K562 (cell line): ENCODE results near the gene LRRC26. TPM values are rescaled to one million over a fixed set of nuclear protein-coding genes. Genes with fewer than 3 reads are reported as not detected.

Source experiments
- ATAC-seq: fragments of 200-7000 bp; cut with Tn5 transposase; 3 replicates; pipeline ENCODE4 v1.9.1; 2020; ENCODE audit warnings: moderate library complexity
- BruUV-seq: library from RNA; stranded (reverse); fragments of 400-500 nt; replicated peaks from 2 replicates; lab custom pipeline; 2021; lab: Mats Ljungman, UMichigan
- CTCF ChIA-PET: fragments of 300-600 bp; formaldehyde crosslinking; extraction: SDS; loops from one replicate; lab custom pipeline; 2021; ENCODE audit warnings: low intra/inter-chr PET ratio; lab: Yijun Ruan, JAX
- POLR2A ChIA-PET: fragments of 300-600, 350-650 bp; sonication (Branson Sonifier 250); formaldehyde crosslinking; extraction: SDS; loops from one replicate; lab custom pipeline; 2021; ENCODE audit warnings: antibody characterized with exemption, inconsistent platforms; lab: Yijun Ruan, JAX
- DNase-seq, 4 experiments: peaks; one replicate each; pipeline versions ENCODE4 v3.0.0 to v3.0.0-alpha.2; 2011 to 2018; ENCODE audit warnings: low spot score in 3 of 4, mixed read lengths in 3 of 4; ENCODE audit errors: extremely low read depth in 1 of 4
- FAIRE-seq: peaks from 2 replicates; lab custom pipeline; 2011; peaks lifted over from hg19 to GRCh38; lab: Jason Lieb, UNC
- H2AFZ ChIP-seq: 2 replicates; pipeline ENCODE4 v1.6.0; 2011; ENCODE audit warnings: low read depth, low read length, control low read depth, inconsistent platforms
- H3K27ac ChIP-seq: fragments of 200-600 bp; 3 replicates; pipeline ENCODE4 v1.8.0; 2011; ENCODE audit warnings: low read depth, mild to moderate bottlenecking, control low read depth, inconsistent platforms, low read length, moderate library complexity, mixed read lengths; ENCODE audit errors: extremely low read depth
- H3K27me3 ChIP-seq, 2 experiments: fragments of 300-600 bp in 1 of 2; 2 replicates in 1 of 2; 3 replicates in 1 of 2; pipeline versions ENCODE4 v1.6.0 to v1.8.0; 2011; ENCODE audit warnings: inconsistent platforms in 2 of 2, low read length in 2 of 2, mild to moderate bottlenecking in 1 of 2, mixed read lengths in 1 of 2, moderate library complexity in 1 of 2; ENCODE audit not compliant: control insufficient read depth in 2 of 2, insufficient read depth in 2 of 2
- H3K36me3 ChIP-seq: fragments of 300-600 bp; 3 replicates; pipeline ENCODE4 v1.8.0; 2011; ENCODE audit warnings: mild to moderate bottlenecking, low read length, inconsistent platforms; ENCODE audit not compliant: control insufficient read depth, insufficient read depth
- H3K4me1 ChIP-seq, 2 experiments: fragments of 200-600 bp in 1 of 2; replicated peaks in 1 of 2; 2 replicates in 1 of 2; 3 replicates in 1 of 2; pipeline versions ENCODE4 v1.5.1 to v1.8.0; 2011; ENCODE audit warnings: inconsistent platforms in 2 of 2, low read length in 2 of 2, mild to moderate bottlenecking in 1 of 2, mixed read lengths in 1 of 2, moderate library complexity in 1 of 2; ENCODE audit not compliant: control insufficient read depth in 2 of 2, insufficient read depth in 2 of 2
- H3K4me2 ChIP-seq: 2 replicates; pipeline ENCODE4 v1.6.1; 2011; ENCODE audit warnings: low read length, control low read depth, inconsistent platforms, mixed read lengths; ENCODE audit not compliant: insufficient read depth
- H3K4me3 ChIP-seq: fragments of 200-600 bp; sonication (generic), shearing (Covaris generic); 2 replicates; pipeline ENCODE4 v1.5.1; 2016; ENCODE audit warnings: control low read depth, inconsistent platforms
- H3K79me2 ChIP-seq: fragments of 200-600 bp; 3 replicates; pipeline ENCODE4 v1.8.0; 2011; ENCODE audit warnings: low read length, inconsistent platforms; ENCODE audit not compliant: control insufficient read depth, insufficient read depth
- H3K9ac ChIP-seq, 2 experiments: 2 replicates each; pipeline versions ENCODE4 v1.6.0 to v1.6.1; 2011; ENCODE audit warnings: low read depth in 2 of 2, low read length in 2 of 2, control low read depth in 1 of 2, inconsistent platforms in 1 of 2, mild to moderate bottlenecking in 1 of 2, mixed read lengths in 1 of 2; ENCODE audit not compliant: insufficient read depth in 1 of 2
- H3K9me1 ChIP-seq: one replicate; pipeline ENCODE4 v1.6.0; 2011; ENCODE audit warnings: inconsistent platforms, mild to moderate bottlenecking, low read length, moderate library complexity; ENCODE audit not compliant: control insufficient read depth, insufficient read depth
- H3K9me3 ChIP-seq: replicated peaks from 2 replicates; pipeline ENCODE4 v1.5.1; 2011; ENCODE audit warnings: low read depth, low read length, inconsistent platforms; ENCODE audit not compliant: control insufficient read depth, insufficient read depth
- H4K20me1 ChIP-seq: replicated peaks from 2 replicates; pipeline ENCODE4 v1.6.1; 2011; ENCODE audit warnings: low read length, inconsistent platforms, mixed read lengths; ENCODE audit not compliant: control insufficient read depth, insufficient read depth
- EHMT2 ChIP-seq: fragments of 450-650 bp; IDR thresholded peaks from 2 replicates; pipeline ENCODE4 v1.6.1; 2018; ENCODE audit warnings: antibody characterized with exemption
- FOXO4 ChIP-seq: fragments of 450-650 bp; formaldehyde crosslinking; IDR thresholded peaks from 2 replicates; pipeline ENCODE4 v1.4.0; 2020; ENCODE audit warnings: mild to moderate bottlenecking, moderate library complexity
- RBFOX2 ChIP-seq: fragments of 200-400 bp; formaldehyde crosslinking; IDR thresholded peaks from 2 replicates; pipeline ENCODE4 v1.6.1; 2017; ENCODE audit warnings: low read depth, mild to moderate bottlenecking, low read length, moderate library complexity
- ZNF445 ChIP-seq: fragments of 250-450 bp; sonication (Bioruptor Pico); IDR thresholded peaks from 2 replicates; pipeline ENCODE4 v1.4.0; 2020; ENCODE audit warnings: low read depth, mild to moderate bottlenecking, moderate library complexity
- WGBS: fragments of 100-300 bp; shearing (Covaris generic); methylation state at CpG from one replicate; pipeline ENCODE4 v1.1.6; 2016; ENCODE audit warnings: low coverage, mixed read lengths; ENCODE audit not compliant: insufficient coverage; ENCODE audit errors: missing lambda C conversion rate; 5-methylcytosine and 5-hydroxymethylcytosine counted together
- in situ Hi-C: fragments of 300-500 bp; cut with MboI; formaldehyde crosslinking; loops from 4 replicates; pipeline ENCODE4 v1.15.0; 2018; ENCODE audit warnings: inconsistent platforms, mixed read lengths
- intact Hi-C: fragments of 100-400 bp; cut with micrococcal nuclease; formaldehyde crosslinking; loops from 2 replicates; pipeline ENCODE4 v1.14.2; 2022
- polyA plus RNA-seq, 8 experiments: library from polyadenylated mRNA; depleted of rRNA in 4 of 8; stranded (reverse) in 5 of 8; unstranded in 3 of 8; fragments of >200 nt; fragmentation: Nextera tagmentation in 2 of 8; fragmentation: Illumina TruSeq in 1 of 8; extraction: Ambion mirVana in 2 of 8; extraction: Trizol in 1 of 8; gene quantifications; 2 replicates each; pipeline versions ENCODE4 v1.2.1 to v1.2.3, GENCODE V29; 2011 to 2014; ENCODE audit warnings: inconsistent platforms in 1 of 8, missing spikeins in 1 of 8
- total RNA-seq, 7 experiments: library from RNA; depleted of rRNA in 6 of 7; stranded (reverse); fragments of >200 nt in 6 of 7; fragmentation: Illumina TruSeq in 2 of 7; extraction: Trizol in 2 of 7; gene quantifications; 2 replicates each; pipeline versions ENCODE4 v1.2.1 to v1.2.3, GENCODE V29; 2011 to 2021; ENCODE audit warnings: low replicate concordance in 1 of 7

LRRC26 gene
- total and polyA plus RNA-seq, 9 of the 15 experiments (the other 6 are each of a cell fraction or from before 2014, with no cell fraction given), result not detected

GRCh38 chr9:137187386-137187785, 17.5 kb upstream of the LRRC26 start:
- H4K20me1 ChIP-seq, result peaks cover 8% of the 10 kb centered on the region
- 38% methylated on average over 15 of the region's 15 CpGs for WGBS
- H3K4me3 ChIP-seq, result peak overlapping the region; percentile 98
- H3K9me1 ChIP-seq, result no peaks in the 10 kb centered on the region
- H3K4me2 ChIP-seq, result peak overlapping the region; percentile 98
- DNase-seq (no peak), ATAC-seq (no peak), FAIRE-seq (no peak)
- ChIA-PET POLR2A (interaction anchor here (0.6 to 6.7 kb wide), 7 partner anchors 8 to 89 kb away, joined by 3 to 56 read pairs (median 3); partner anchors contain the start of genes NDOR1, TMEM203, TPRN and TUBB4B), CTCF (interaction anchor here (1.2 to 2.5 kb wide), 2 partner anchors 40 to 49 kb away, joined by 4 to 19 read pairs; partner anchors contain the start of gene RNF224)
- peaks cover 75% of the 10 kb centered on the region; the same call in 2 of the 3 replicates for H3K36me3 ChIP-seq
- H2AFZ ChIP-seq, result no peak overlapping the region
- H3K9me3 ChIP-seq, result no peaks in the 10 kb centered on the region
- no peak for TF ChIP-seq FOXO4
- TF ChIP-seq EHMT2, result no peak
- no TSS peak for BruUV-seq
- H3K9ac ChIP-seq, result peak overlapping the region; percentile 93 to 96
- H3K27ac ChIP-seq, result no peak overlapping the region; the same call in 2 of the 3 replicates
- H3K4me1 ChIP-seq, result peaks cover 20 to 90% of the 10 kb centered on the region in 2 experiments
- in situ Hi-C loops (loop anchor here (5.0 kb wide), 1 partner anchor 40 kb away; the partner anchor contains the start of genes CYSRT1 and RNF224), intact Hi-C loops (no loop called here)
- H3K79me2 ChIP-seq, result peaks cover 43% of the 10 kb centered on the region
- no peaks in the 10 kb centered on the region for H3K27me3 ChIP-seq

- intact Hi-C loops (no loop called here), in situ Hi-C loops (loop anchor here (5.0 kb wide), 1 partner anchor 41 kb away; the partner anchor contains the start of genes CYSRT1 and RNF224)
- TF ChIP-seq RBFOX2 (0 out of 2 replicates have a peak, but pooled peaks have one; percentile 5), ZNF445 (no peak)
- FAIRE-seq, result no peak
- H3K4me3 ChIP-seq, result peak overlapping the region; percentile 98; the same call in 1 of the 2 replicates
- H3K4me2 ChIP-seq, result peak overlapping the region; percentile 98
- H4K20me1 ChIP-seq, result peaks cover 8% of the 10 kb centered on the region
- WGBS, result 27% methylated on average over 4 of the region's 6 CpGs
- H3K36me3 ChIP-seq, result peaks cover 72% of the 10 kb centered on the region; the same call in 2 of the 3 replicates
- no peaks in the 10 kb centered on the region for H3K9me1 ChIP-seq
- peak in 2 of 4 experiments; percentile 38 to 54 for DNase-seq
- ChIA-PET CTCF (no interaction called here), POLR2A (interaction anchor here (0.7 to 6.7 kb wide), 2 partner anchors 16 to 20 kb away, joined by 3 to 56 read pairs; partner anchors contain the start of genes NDOR1, TMEM203 and TPRN)
- no peak overlapping the region for H2AFZ ChIP-seq
- peak overlapping the region in 1 of 2 experiments; percentile 96; a peak in 2 of 4 replicates for H3K9ac ChIP-seq
- peaks cover 43% of the 10 kb centered on the region for H3K79me2 ChIP-seq
- H3K4me1 ChIP-seq, result peaks cover 20 to 83% of the 10 kb centered on the region in 2 experiments
- no peak overlapping the region for H3K27ac ChIP-seq
- no peak for ATAC-seq
- H3K27me3 ChIP-seq, result no peaks in the 10 kb centered on the region
- no peaks in the 10 kb centered on the region for H3K9me3 ChIP-seq
- no TSS peak for BruUV-seq
Observed at GRCh38 chr9:137186385-137186784, 16.5 kb upstream of the LRRC26 start.
